ENCODE data around the gene TRABD2A.

TRABD2A gene

DNA sequence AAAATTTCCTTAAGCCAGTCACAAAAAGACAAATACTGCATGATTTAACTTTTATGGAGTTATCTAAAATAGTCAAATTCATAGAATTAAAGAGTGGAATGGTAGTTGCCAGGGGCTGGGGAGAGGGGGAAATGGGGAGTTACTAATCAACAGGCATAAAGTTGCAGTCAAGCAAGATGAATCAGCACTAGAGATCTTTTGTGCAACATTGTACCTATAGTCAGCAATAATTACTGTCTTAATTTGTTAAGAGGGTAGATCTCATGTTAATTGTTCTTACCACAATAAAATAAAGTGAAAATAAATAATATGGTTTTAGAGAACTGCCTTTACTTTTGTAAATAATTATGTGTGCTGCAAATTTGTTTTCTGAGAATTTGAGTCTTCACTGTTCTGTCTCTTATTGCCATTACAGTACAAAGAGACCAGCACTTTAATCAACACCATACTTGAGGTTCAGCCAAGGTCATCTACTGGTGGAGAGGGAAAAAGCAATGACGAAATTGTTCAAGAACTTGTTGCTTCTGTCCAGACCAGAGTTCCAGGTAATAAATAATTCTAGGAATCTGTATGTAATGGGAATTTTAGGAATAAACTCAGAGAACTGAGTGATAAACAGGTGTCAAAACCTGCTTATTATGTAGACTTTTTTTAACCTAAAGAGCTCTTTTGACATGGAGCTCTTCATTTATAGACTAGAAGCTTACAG lies 75.5 kb downstream of the TRABD2A start:
- no peak overlapping the region for H3K9ac ChIP-seq
- no peaks in the 10 kb centered on the region for H3K36me3 ChIP-seq
- no peaks in the 10 kb centered on the region for H3K4me1 ChIP-seq
- H3K9me3 ChIP-seq = peaks cover 14% of the 10 kb centered on the region
- no peak overlapping the region for H3K27ac ChIP-seq
- H3K4me2 ChIP-seq = no peak overlapping the region
- no peak overlapping the region for H3K4me3 ChIP-seq
- H3K27me3 ChIP-seq = no peaks in the 10 kb centered on the region
- TF ChIP-seq Cebpa-rat (IDR thresholded peaks at IDR 0.05) = no peak
- no peaks in the 10 kb centered on the region for H4K20me1 ChIP-seq

GRCh38 chr2:84801811-84802210 lies 79.1 kb downstream of the TRABD2A start:
- TF ChIP-seq Cebpa-rat (IDR thresholded peaks at IDR 0.05) = no peak
- Histone ChIP-seq H4K20me1 (no peaks in the 10 kb centered on the region), H3K4me3 (no peak overlapping the region), H3K9me3 (peaks cover 14% of the 10 kb centered on the region), H3K36me3 (no peaks in the 10 kb centered on the region), H3K27ac (no peak overlapping the region), H3K27me3 (no peaks in the 10 kb centered on the region), H3K4me2 (no peak overlapping the region), H3K4me1 (no peaks in the 10 kb centered on the region), H3K9ac (no peak overlapping the region)

DNA sequence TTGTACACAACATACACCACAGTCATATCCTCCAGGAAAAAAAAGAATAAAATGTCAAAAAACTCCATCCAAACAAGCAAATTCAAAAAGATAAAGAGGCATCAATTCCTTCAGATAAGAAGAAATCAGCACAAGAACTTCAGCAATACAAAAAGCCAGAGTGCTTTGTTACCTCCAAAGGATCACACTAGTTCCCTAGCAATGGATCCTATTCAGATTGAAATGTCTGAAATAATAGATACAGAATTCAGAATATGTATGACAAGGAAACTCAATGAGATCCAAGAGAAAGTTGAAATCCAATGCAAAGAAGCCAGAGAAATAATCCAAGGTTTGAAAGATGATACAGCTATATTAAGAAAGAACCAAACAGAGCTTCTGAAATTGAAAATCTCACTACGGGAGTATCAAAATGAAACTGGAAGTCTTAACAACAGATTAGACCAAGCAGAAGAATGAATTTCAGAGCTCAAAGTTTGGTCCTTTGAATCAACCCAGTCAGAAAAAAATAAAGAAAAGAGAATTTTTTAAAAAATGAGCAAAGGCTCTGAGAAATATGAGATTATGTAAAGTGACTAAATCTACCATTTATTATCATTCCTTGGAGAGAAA lies 80.6 kb downstream of the TRABD2A start:
- H3K9me3 ChIP-seq = peaks cover 14% of the 10 kb centered on the region
- no peak overlapping the region for H3K9ac ChIP-seq
- no peak overlapping the region for H3K4me2 ChIP-seq
- no peak overlapping the region for H3K4me3 ChIP-seq
- no peaks in the 10 kb centered on the region for H4K20me1 ChIP-seq
- H3K4me1 ChIP-seq = no peaks in the 10 kb centered on the region
- no peak overlapping the region for H3K27ac ChIP-seq
- H3K27me3 ChIP-seq = no peaks in the 10 kb centered on the region
- no peaks in the 10 kb centered on the region for H3K36me3 ChIP-seq
- no peak for TF ChIP-seq Cebpa-rat (IDR thresholded peaks at IDR 0.05)

- H3K4me3 ChIP-seq = no peak overlapping the region
- no peak for TF ChIP-seq Cebpa-rat (IDR thresholded peaks at IDR 0.05)
- no peak overlapping the region for H3K4me2 ChIP-seq
- no peaks in the 10 kb centered on the region for H3K4me1 ChIP-seq
- peaks cover 14% of the 10 kb centered on the region for H3K9me3 ChIP-seq
- no peak overlapping the region for H3K27ac ChIP-seq
- H4K20me1 ChIP-seq = no peaks in the 10 kb centered on the region
- no peak overlapping the region for H3K9ac ChIP-seq
- no peaks in the 10 kb centered on the region for H3K36me3 ChIP-seq
- no peaks in the 10 kb centered on the region for H3K27me3 ChIP-seq
Measured at GRCh38 chr2:84799772-84800171, 81.1 kb downstream of the TRABD2A start.

DNA sequence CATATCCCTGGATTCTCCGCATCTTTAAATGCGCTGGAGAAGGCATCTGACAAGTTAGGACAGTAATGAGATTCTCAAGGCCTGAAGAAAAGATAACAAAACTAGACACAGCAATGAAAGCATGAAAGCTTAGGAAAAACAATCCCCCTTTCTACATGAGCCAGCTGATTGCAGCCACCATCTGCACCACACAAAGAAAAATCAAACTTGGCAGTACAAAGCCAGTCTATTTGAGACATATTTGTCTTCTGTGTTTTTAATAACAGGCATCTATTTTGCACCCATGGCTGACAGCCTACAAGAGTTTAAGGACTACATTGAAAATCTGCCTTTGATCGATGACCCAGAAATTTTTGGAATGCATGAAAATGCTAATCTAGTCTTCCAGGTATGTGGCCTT lies 83.6 kb downstream of the TRABD2A start:
- Histone ChIP-seq H3K4me2 (no peak overlapping the region), H3K4me3 (no peak overlapping the region), H3K27me3 (no peaks in the 10 kb centered on the region), H3K9ac (no peak overlapping the region), H4K20me1 (no peaks in the 10 kb centered on the region), H3K36me3 (no peaks in the 10 kb centered on the region), H3K9me3 (peaks cover 17% of the 10 kb centered on the region), H3K27ac (no peak overlapping the region), H3K4me1 (no peaks in the 10 kb centered on the region)
- no peak for TF ChIP-seq Cebpa-rat (IDR thresholded peaks at IDR 0.05)

- H3K9ac ChIP-seq = no peak overlapping the region
- no peaks in the 10 kb centered on the region for H3K27me3 ChIP-seq
- no peak overlapping the region for H3K4me3 ChIP-seq
- H3K36me3 ChIP-seq = no peaks in the 10 kb centered on the region
- no peaks in the 10 kb centered on the region for H4K20me1 ChIP-seq
- no peak overlapping the region for H3K4me2 ChIP-seq
- H3K27ac ChIP-seq = no peak overlapping the region
- no peak for TF ChIP-seq Cebpa-rat (IDR thresholded peaks at IDR 0.05)
- peaks cover 13% of the 10 kb centered on the region for H3K9me3 ChIP-seq
- no peaks in the 10 kb centered on the region for H3K4me1 ChIP-seq
Measured at GRCh38 chr2:84796798-84797197, 84.1 kb downstream of the TRABD2A start.

- H3K27ac ChIP-seq = no peak overlapping the region
- no peaks in the 10 kb centered on the region for H3K36me3 ChIP-seq
- H3K9me3 ChIP-seq = peaks cover 7% of the 10 kb centered on the region
- H4K20me1 ChIP-seq = no peaks in the 10 kb centered on the region
- H3K4me2 ChIP-seq = no peak overlapping the region
- H3K9ac ChIP-seq = no peak overlapping the region
- H3K4me1 ChIP-seq = no peaks in the 10 kb centered on the region
- no peak overlapping the region for H3K4me3 ChIP-seq
- no peak for TF ChIP-seq Cebpa-rat (IDR thresholded peaks at IDR 0.05)
- H3K27me3 ChIP-seq = no peaks in the 10 kb centered on the region
Measured at GRCh38 chr2:84793641-84794040, 87.2 kb downstream of the TRABD2A start.

DNA sequence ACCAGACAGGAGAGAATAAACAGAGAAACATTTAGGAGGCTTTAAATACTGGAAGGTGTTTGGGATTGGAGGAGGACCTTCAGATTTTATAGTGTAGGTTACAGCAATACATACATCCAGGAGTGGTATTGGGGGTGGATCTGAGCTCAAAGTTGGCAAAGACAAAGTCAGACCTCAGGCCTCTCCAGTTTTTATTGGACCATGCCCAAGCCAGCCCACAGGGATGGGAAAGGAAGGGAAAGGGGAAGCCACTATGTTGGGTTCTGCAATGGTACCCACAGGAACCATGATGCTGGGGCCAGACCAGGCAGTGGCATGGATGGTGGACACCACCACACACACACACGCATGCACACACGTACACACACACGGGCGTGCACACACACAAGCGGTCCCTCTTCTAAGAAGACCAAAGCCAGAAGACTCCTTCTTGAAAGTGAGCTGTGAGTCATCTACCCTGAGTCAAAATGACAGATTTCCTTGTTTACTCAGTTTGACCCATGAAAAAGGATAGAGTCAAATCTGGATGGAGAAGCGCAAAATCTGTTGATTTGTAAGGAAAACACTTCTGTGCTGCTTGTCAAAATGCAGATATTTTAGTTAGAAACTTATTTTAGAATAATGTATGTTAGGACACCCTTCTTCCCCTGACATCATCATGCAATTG lies 87.9 kb downstream of the TRABD2A start:
- H3K9ac ChIP-seq = no peak overlapping the region
- no peaks in the 10 kb centered on the region for H3K27me3 ChIP-seq
- peaks cover 7% of the 10 kb centered on the region for H3K9me3 ChIP-seq
- H3K4me2 ChIP-seq = no peak overlapping the region
- TF ChIP-seq Cebpa-rat (IDR thresholded peaks at IDR 0.05) = no peak
- H3K4me1 ChIP-seq = no peaks in the 10 kb centered on the region
- H3K27ac ChIP-seq = no peak overlapping the region
- no peak overlapping the region for H3K4me3 ChIP-seq
- no peaks in the 10 kb centered on the region for H3K36me3 ChIP-seq
- H4K20me1 ChIP-seq = no peaks in the 10 kb centered on the region

- no peaks in the 10 kb centered on the region for H3K27me3 ChIP-seq
- no peaks in the 10 kb centered on the region for H4K20me1 ChIP-seq
- H3K4me1 ChIP-seq = no peaks in the 10 kb centered on the region
- H3K36me3 ChIP-seq = no peaks in the 10 kb centered on the region
- no peak for TF ChIP-seq Cebpa-rat (IDR thresholded peaks at IDR 0.05)
- H3K4me3 ChIP-seq = no peak overlapping the region
- no peak overlapping the region for H3K9ac ChIP-seq
- H3K27ac ChIP-seq = no peak overlapping the region
- H3K4me2 ChIP-seq = no peak overlapping the region
- H3K9me3 ChIP-seq = peaks cover 7% of the 10 kb centered on the region
Measured at GRCh38 chr2:84788498-84788897, 92.4 kb downstream of the TRABD2A start.

DNA sequence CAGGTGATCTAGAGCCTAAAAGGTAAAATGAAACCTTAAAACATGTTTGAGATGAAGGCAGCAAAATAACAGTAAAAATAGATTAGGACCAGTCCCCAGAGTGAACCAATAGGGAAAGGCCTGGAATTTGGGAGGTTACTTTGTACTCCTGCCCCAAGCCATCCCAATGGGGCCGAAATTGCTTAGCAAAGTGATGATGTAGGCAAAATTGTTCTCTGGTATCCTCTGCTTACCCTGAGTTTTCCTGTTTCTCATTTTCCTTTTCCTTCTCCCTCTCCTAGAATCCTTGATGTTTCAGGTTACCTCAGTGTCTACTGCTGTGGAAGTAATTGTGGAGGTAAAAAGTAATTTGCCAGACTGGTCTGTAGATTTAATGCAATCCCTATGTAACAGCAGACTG lies 92.9 kb downstream of the TRABD2A start:
- Histone ChIP-seq H3K27me3 (no peaks in the 10 kb centered on the region), H3K9ac (no peak overlapping the region), H3K4me2 (no peak overlapping the region), H3K4me1 (peaks cover under 1% of the 10 kb centered on the region; the same call in 1 of the 2 replicates), H4K20me1 (no peaks in the 10 kb centered on the region), H3K36me3 (no peaks in the 10 kb centered on the region), H3K9me3 (peaks cover 4% of the 10 kb centered on the region), H3K4me3 (no peak overlapping the region), H3K27ac (no peak overlapping the region)
- TF ChIP-seq Cebpa-rat (IDR thresholded peaks at IDR 0.05) = no peak
